NK-92 (cell line): Measurements from ENCODE around the gene TOMM22.

ENCODE experiments used
- DNase-seq: peaks from one replicate; lab custom pipeline; 2025; ENCODE audit not compliant: unreplicated experiment; lab: John Stamatoyannopoulos, UW

The TOMM22 gene

GRCh38 chr22:38696606-38697424, 15.1 kb downstream of the TOMM22 start:
- no peak for DNase-seq

DNA sequence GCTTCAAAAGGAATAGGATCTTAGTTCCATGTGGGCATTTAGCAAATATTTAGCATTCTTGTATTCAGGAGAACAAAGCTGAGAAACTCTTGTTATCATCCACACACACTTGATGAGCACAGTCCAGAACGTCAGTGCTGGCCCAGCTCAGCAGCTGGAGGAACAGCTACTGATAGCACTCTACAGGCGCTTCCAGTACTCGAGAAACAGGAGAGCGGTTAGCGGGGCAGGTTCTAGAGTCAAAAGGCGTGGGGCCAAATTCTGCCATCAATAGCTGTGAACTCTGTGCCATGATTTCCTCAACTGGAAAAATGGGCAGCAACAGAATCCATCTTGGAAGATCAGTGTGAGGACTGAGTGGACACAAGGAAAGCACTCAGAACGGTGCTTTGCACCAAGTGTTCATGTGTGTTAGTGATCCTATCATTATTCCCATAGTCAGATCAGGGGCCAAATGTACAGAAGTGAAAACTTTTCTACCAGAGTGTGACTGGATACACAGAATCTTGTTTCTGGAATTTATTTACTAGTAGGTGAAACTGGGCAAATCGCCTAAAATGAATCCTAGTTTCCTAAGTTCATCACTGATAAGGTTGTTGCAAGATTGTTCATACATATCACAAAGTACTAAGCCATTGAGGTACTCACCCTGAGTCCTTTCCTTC, 15.8 kb downstream of the TOMM22 start:
- no peak for DNase-seq

GRCh38 chr22:38698407-38699094, 16.8 kb downstream of the TOMM22 start:
- DNase-seq, result no peak

DNA sequence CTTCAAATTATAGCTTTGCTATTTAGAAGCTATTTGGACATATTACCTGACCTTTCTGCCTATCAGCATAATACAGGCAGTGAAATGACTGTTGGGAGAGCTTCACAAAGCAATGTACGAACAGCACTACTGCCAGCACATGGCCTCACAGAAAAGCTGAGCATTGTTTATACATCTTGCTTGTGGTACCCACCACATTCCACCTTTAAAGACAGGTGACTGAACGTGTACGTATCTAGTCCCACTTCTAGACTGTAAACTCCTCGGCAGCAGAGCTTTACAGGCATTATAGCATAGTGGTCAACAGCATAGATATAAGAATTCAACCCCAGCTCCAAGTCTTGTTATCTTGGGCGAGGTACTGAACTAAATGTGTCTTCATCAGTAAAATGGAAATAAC, 17.4 kb downstream of the TOMM22 start:
- DNase-seq, result no peak

DNA sequence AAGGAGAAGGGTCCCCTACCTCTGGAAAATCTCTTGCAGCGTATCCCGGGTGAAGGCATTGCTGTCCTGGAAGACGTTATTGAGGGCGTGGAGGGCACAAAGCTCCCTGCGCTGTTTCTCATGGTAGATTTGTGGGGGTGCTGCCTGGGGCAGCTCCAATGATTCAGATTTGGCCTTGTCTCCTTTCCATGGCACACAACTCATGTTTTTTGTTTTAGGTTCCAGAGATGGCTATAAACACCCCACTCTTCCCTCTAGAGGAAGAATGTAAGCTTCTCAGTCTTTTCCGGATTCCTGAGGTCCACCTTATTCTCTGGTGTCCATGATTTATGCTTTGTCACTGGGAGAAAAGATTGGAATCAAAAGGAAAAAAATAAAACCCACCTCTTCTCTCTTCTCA, 18.0 kb downstream of the TOMM22 start:
- no peak for DNase-seq

DNA sequence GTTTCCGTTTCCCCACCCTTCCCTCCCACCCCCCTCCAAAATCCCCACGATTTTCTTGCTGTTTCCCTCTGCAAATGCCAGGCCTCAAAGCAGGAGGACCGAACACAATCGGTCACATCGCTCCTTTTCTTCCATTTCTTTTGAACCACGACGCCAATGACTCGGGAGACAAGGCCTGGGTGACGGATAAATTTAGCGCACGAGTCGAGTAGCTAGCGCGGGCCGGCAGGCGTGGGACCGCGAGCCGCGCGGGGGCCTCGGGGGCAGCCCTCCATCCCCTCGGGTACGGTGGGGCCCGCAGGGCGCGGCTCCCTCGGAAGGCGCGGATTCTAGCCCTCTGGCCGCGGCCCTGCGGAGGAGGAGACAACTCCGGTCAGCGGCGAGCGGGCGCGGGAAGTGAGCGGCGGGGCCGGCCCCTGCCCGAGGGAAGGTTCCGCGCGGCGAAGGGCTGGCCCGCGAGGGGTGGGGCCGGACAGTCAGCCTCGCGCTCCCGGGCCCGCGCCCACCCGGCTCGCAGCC, 18.6 kb downstream of the TOMM22 start:
- DNase-seq, result no peak

GRCh38 chr22:38700789-38701628, 19.3 kb downstream of the TOMM22 start, which contains the start of gene JOSD1:
TSS of gene JOSD1 (minus strand) at chr22:38700943. CDS start at chr22:38699987, 956 bp downstream.
- DNase-seq, result peak; percentile 76

GRCh38 chr22:38704654-38705234, 23.0 kb downstream of the TOMM22 start:
- DNase-seq, result no peak

GRCh38 chr22:38705235-38706100, 23.7 kb downstream of the TOMM22 start, which contains the start of gene GTPBP1:
TSS of gene GTPBP1 (plus strand) at chr22:38705944. CDS start at chr22:38705956, 12 bp downstream.
- peak; percentile 89 for DNase-seq

- no peak for DNase-seq
These were observed 24.5 kb downstream of the TOMM22 start for GRCh38 chr22:38706101-38706900.

- no peak for DNase-seq
These were observed 25.1 kb downstream of the TOMM22 start for GRCh38 chr22:38706901-38707195.

- no peak for DNase-seq
These were observed 25.6 kb downstream of the TOMM22 start for GRCh38 chr22:38707346-38707745.

- no peak for DNase-seq
These were observed 26.2 kb downstream of the TOMM22 start for GRCh38 chr22:38707984-38708383.

DNA sequence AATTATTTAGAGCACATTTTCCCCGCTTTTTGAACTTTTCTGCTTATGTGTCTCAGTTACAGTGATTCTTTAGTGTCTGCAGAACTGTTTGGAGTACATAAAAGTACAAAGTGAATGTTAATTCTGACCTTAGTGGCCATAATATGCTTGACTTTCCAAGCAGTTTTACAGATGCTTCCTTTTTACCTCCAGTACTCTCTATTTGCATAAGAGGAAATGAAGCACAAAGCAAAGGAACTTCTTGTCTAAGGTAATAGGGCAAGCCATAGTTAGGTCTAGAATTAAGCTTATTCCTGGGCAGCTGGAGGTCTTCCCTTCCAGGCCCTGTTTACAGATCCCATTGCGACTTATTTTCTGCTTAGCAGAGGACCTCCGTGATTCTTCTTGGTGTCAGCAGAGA, 27.5 kb downstream of the TOMM22 start:
- no peak for DNase-seq

DNA sequence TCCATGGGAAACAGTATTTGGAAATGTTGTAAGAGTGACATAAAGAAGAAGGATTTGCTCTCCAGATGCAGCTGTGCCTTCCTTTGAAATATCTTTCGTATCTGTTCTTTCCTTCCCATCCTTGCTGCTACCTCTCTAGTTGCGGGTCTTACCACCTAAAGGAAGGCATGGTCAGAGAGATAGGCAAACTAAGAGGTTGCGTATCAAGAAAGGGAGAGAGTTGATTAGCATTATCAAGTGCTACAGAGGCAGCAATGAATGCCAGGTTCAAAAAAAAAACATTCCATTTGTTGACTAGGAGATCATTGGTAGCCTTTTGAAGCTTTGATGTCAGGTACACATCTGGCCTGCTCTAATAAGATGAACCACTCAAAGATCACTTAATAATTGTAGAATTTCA, 28.6 kb downstream of the TOMM22 start:
- DNase-seq, result no peak

DNA sequence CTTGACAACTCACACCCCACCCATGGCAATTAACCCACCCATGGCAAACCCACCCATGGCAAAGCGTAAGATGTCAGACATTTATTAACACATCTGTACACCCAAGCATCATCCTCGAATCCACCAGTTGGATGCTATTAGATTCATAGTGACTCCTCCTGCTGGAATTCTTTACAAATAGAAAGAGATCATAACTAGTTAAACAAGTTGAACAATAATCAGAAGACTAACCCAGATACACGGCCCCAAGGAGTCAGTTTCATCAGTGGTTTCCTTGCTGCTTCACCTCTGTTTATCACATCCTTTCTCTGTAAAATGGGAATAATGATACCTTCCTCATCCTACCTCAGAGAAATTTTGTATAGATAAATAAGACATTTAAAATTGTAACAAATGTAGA, 29.1 kb downstream of the TOMM22 start:
- DNase-seq, result no peak

GRCh38 chr22:38712486-38713207, 30.9 kb downstream of the TOMM22 start:
- no peak for DNase-seq

DNA sequence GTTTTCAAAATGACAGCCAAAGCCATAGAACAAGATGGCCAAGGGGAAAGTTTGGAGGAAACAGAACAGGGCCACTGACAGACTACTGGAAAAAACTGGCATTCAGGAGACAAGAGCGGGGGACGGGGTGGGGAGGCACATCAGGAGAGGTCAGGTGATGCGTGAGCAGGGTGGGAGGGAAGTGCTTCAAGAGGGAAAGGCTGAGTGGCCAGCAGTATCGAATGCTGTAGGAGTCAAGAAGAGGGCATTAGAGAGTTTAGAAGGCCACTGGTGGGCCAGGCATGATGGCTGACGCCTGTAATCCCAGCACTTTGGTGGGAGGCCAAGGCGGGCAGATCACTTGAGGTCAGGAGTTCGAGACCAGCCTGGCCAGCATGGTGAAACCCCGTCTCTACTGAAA, 32.2 kb downstream of the TOMM22 start:
- no peak for DNase-seq
